UCSD-AML1 (cell line): Measurements from ENCODE around the gene OSBPL3.

Experiments used
- DNase-seq: peaks from one replicate; lab custom pipeline; 2025; ENCODE audit not compliant: unreplicated experiment; lab: John Stamatoyannopoulos, UW

Gene OSBPL3

GRCh38 chr7:24870766-24871165, 109.2 kb downstream of the OSBPL3 start:
- DNase-seq = no peak

- no peak for DNase-seq
Observed at GRCh38 chr7:24869572-24869971, 110.4 kb downstream of the OSBPL3 start.

GRCh38 chr7:24868741-24869140, 111.2 kb downstream of the OSBPL3 start:
- DNase-seq = no peak

- no peak for DNase-seq
Observed at GRCh38 chr7:24866004-24866615, 113.9 kb downstream of the OSBPL3 start.

GRCh38 chr7:24864214-24864817, 115.7 kb downstream of the OSBPL3 start:
- no peak for DNase-seq

- DNase-seq = no peak
Observed at GRCh38 chr7:24863626-24864025, 116.4 kb downstream of the OSBPL3 start.

- no peak for DNase-seq
Observed at GRCh38 chr7:24862461-24862860, 117.5 kb downstream of the OSBPL3 start.

GRCh38 chr7:24861336-24861735, 118.6 kb downstream of the OSBPL3 start:
- no peak for DNase-seq

GRCh38 chr7:24860611-24861010, 119.4 kb downstream of the OSBPL3 start:
- DNase-seq = no peak

- no peak for DNase-seq
Observed at GRCh38 chr7:24858108-24858977, 121.6 kb downstream of the OSBPL3 start.

- no peak for DNase-seq
Observed at GRCh38 chr7:24857623-24858022, 122.4 kb downstream of the OSBPL3 start.

GRCh38 chr7:24854866-24855265, 125.1 kb downstream of the OSBPL3 start:
- no peak for DNase-seq

- DNase-seq = no peak
Observed at GRCh38 chr7:24851786-24852185, 128.2 kb downstream of the OSBPL3 start.

- no peak for DNase-seq
Observed at GRCh38 chr7:24848878-24849277, 131.1 kb downstream of the OSBPL3 start.

GRCh38 chr7:24847754-24848153, 132.2 kb downstream of the OSBPL3 start:
- no peak for DNase-seq

- DNase-seq = no peak
Observed at GRCh38 chr7:24843821-24844434, 136.1 kb downstream of the OSBPL3 start.

- no peak for DNase-seq
Observed at GRCh38 chr7:24842449-24843241, 137.3 kb downstream of the OSBPL3 start.

- DNase-seq = no peak
Observed at GRCh38 chr7:24842029-24842428, 137.9 kb downstream of the OSBPL3 start.

- DNase-seq = no peak
Observed at GRCh38 chr7:24840563-24840962, 139.4 kb downstream of the OSBPL3 start.

- DNase-seq = no peak
Observed at GRCh38 chr7:24836084-24836483, 143.9 kb downstream of the OSBPL3 start.

- DNase-seq = no peak
Observed at GRCh38 chr7:24835643-24836042, 144.3 kb downstream of the OSBPL3 start.
